CD4-positive, CD25-positive, alpha-beta regulatory T cell (primary cell): ENCODE results near the gene BANP. TPM values are rescaled to one million over a fixed set of nuclear protein-coding genes. Genes with fewer than 3 reads are reported as not detected.
"Not testable (repeated sequence)": the region's sequence is repeated elsewhere in the genome, so short reads cannot be mapped to it uniquely, and the experiment has no call there.

Experiments used
- ATAC-seq, 2 donors: fragments of 150-1000 bp; cut with Tn5 transposase; one replicate each; pipeline ENCODE4 v1.10.0; 2021; ENCODE audit warnings: low read depth in 2 of 2, moderate number of reproducible peaks in 2 of 2, moderate library complexity in 1 of 2
- DNase-seq, 3 donors: peaks; one replicate each; pipeline versions ENCODE4 v3.0.0 to v3.0.0-alpha.2; 2012 to 2022; ENCODE audit warnings: mixed read lengths in 1 of 3
- H3K27ac ChIP-seq: one replicate; pipeline ENCODE4 v1.7.0; 2013; ENCODE audit warnings: mild to moderate bottlenecking, low read length; ENCODE audit not compliant: insufficient read depth, poor library complexity, severe bottlenecking
- H3K27me3 ChIP-seq: one replicate; pipeline ENCODE4 v1.7.0; 2013; ENCODE audit warnings: low read length; ENCODE audit not compliant: control insufficient read depth, insufficient read depth
- H3K36me3 ChIP-seq: one replicate; pipeline ENCODE4 v1.7.0; 2013; ENCODE audit warnings: mild to moderate bottlenecking, low read length, moderate library complexity; ENCODE audit not compliant: control insufficient read depth, insufficient read depth
- H3K4me1 ChIP-seq: 2 replicates; pipeline ENCODE4 v1.7.0; 2013; ENCODE audit warnings: mild to moderate bottlenecking, low read length; ENCODE audit not compliant: insufficient read depth, control insufficient read depth, poor library complexity, severe bottlenecking
- H3K4me3 ChIP-seq: one replicate; pipeline ENCODE4 v1.7.0; 2013; ENCODE audit warnings: low read depth, mild to moderate bottlenecking, low read length, moderate library complexity
- H3K9me3 ChIP-seq, 2 experiments: 1 replicate in 1 of 2; 2 replicates in 1 of 2; pipeline ENCODE4 v1.7.0; 2013; ENCODE audit warnings: low read length in 2 of 2, mild to moderate bottlenecking in 1 of 2, moderate library complexity in 1 of 2; ENCODE audit not compliant: control insufficient read depth in 2 of 2
- H3K27ac Mint-ChIP-seq, 3 donors: one replicate each; pipeline ENCODE4 v1.8.0; 2020 to 2022; ENCODE audit warnings: mild to moderate bottlenecking in 3 of 3, mixed read lengths in 3 of 3, moderate library complexity in 2 of 3
- H3K27me3 Mint-ChIP-seq: one replicate; pipeline ENCODE4 v1.8.0; 2022; ENCODE audit warnings: mild to moderate bottlenecking, mixed read lengths
- H3K36me3 Mint-ChIP-seq: one replicate; pipeline ENCODE4 v1.8.0; 2020; ENCODE audit warnings: mixed read lengths
- H3K4me1 Mint-ChIP-seq, 4 donors: one replicate each; pipeline ENCODE4 v1.8.0; 2020 to 2022; ENCODE audit warnings: mixed read lengths in 4 of 4, mild to moderate bottlenecking in 1 of 4
- H3K4me3 Mint-ChIP-seq, 4 donors: one replicate each; pipeline ENCODE4 v1.8.0; 2020 to 2022; ENCODE audit warnings: mild to moderate bottlenecking in 4 of 4, mixed read lengths in 4 of 4, moderate library complexity in 3 of 4
- H3K9me3 Mint-ChIP-seq, 7 donors: one replicate each; pipeline ENCODE4 v1.8.0; 2020 to 2022; ENCODE audit warnings: mixed read lengths in 7 of 7, mild to moderate bottlenecking in 3 of 7, moderate library complexity in 2 of 7
- polyA plus RNA-seq, 4 donors: library from polyadenylated mRNA; unstranded; fragments of 300-500 nt; fragmentation: Illumina TruSeq; gene quantifications; one replicate each; pipeline ENCODE4 v1.2.3, GENCODE V29; 2021
- total RNA-seq: library from RNA; stranded (reverse); gene quantifications from one replicate; pipeline ENCODE4 v1.2.3, GENCODE V29; 2022

BANP gene
- total and polyA plus RNA-seq, 5 donors from 2014 or later, result 20.4 to 114 (median 26.6) TPM

DNA sequence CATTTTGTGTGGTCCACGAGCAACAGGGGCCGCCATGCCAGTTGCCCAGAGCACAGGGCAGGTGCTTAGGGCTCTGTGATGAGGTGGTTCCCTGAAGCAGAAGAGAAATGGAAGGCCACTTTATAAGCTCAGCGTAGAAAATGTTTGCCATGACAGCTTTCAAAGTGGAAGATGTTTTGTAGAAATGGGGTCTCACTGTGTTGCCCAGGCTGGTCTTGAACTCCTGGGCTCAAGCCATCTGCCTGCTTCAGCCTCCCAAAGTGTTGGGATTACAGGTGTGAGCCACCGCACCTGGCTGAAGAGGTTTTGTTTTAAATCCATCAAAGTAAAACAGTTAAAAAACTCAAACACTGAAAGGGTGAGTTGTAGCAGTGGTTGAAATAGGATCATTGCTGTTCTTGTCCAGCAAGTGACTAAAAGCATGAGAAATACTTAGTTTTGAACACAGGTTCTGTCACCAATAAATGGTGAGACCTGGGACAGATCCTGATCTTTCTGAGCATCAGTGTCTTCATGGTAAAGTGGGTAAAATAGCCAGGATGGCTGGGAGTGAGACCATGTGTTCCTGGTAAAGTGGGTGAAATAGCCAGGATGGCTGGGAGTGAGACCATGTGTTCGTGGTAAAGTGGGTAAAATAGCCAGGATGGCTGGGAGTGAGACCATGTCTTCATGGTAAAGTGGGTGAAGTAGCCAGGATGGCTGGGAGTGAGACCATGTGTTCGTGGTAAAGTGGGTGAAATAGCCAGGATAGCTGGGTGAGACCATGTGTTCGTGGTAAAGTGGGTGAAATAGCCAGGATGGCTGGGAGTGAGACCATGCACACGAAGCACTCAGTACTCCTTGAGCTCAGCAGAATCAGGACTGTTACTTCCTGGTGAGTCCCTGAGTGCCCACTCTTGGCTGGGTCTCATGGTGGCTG, 46.0 kb downstream of the BANP start:
- peak overlapping the region in 1 of 4 donors; percentile 13 for H3K4me3 Mint-ChIP-seq
- H3K9me3 Mint-ChIP-seq, result no peaks in the 10 kb centered on the region
- H3K4me1 ChIP-seq, result no peaks in the 10 kb centered on the region
- H3K27me3 Mint-ChIP-seq, result no peaks in the 10 kb centered on the region
- ATAC-seq, result no peak
- DNase-seq, result no peak
- no peak overlapping the region for H3K27ac ChIP-seq
- no peaks in the 10 kb centered on the region for H3K27me3 ChIP-seq
- no peak overlapping the region for H3K4me3 ChIP-seq
- H3K9me3 ChIP-seq, result no peaks in the 10 kb centered on the region
- peaks cover 7% of the 10 kb centered on the region for H3K36me3 Mint-ChIP-seq
- peaks cover 20% of the 10 kb centered on the region for H3K36me3 ChIP-seq
- peak overlapping the region in 2 of 3 donors; percentile 49 to 89 for H3K27ac Mint-ChIP-seq
- H3K4me1 Mint-ChIP-seq, result peaks cover 3 to 14% (median 9%) of the 10 kb centered on the region in 4 donors

DNA sequence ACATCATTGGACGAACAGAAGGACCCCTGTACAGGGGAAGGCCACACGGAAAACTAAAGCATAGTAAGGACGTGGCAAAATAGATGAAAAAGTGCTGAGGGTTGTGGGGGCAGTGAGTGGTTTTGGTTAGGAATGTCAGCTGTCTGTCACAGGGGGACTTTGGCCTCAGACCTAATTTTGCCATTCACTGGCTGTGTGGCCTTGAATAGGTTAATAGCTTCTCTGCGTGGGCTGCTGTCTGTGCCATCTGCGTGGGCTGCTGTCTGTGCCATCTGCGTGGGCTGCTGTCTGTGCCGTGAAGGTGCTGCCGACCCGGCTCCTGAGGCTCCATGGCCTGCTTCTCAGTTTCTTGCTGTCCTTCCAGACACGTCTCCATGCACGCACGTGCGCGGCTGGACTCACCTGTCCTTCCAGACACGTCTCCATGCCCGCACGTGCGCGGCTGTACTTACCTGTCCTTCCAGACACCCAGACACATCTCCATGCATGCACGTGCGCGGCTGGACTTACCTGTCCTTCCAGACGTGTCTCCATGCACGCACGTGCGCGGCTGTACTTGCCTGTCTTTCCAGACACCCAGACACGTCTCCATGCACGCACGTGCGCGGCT, 47.1 kb downstream of the BANP start:
- not testable (repeated sequence) for H3K9me3 Mint-ChIP-seq, H3K27me3 ChIP-seq, H3K9me3 ChIP-seq, H3K27ac ChIP-seq, ATAC-seq, DNase-seq, H3K4me3 Mint-ChIP-seq, H3K4me3 ChIP-seq, H3K27me3 Mint-ChIP-seq, H3K36me3 Mint-ChIP-seq, H3K27ac Mint-ChIP-seq, H3K4me1 ChIP-seq
- peaks cover 6 to 19% (median 12%) of the 10 kb centered on the region in 4 donors for H3K4me1 Mint-ChIP-seq
- H3K36me3 ChIP-seq, result peaks cover 21% of the 10 kb centered on the region

DNA sequence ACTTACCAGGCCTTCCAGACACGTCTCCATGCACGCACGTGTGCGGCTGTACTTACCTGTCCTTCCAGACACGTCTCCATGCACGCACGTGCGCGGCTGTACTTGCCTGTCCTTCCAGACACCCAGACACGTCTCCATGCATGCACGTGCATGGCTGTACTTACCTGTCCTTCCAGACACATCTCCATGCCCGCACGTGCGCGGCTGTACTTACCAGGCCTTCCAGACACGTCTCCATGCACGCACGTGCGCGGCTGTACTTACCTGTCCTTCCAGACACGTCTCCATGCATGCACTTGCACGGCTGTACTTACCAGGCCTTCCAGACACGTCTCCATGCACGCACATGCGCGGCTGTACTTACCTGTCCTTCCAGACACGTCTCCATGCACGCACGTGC, 47.8 kb downstream of the BANP start:
- not testable (repeated sequence) for ATAC-seq, H3K27ac ChIP-seq, H3K4me3 Mint-ChIP-seq, DNase-seq, H3K4me3 ChIP-seq, H3K27ac Mint-ChIP-seq, H3K4me1 ChIP-seq, H3K9me3 ChIP-seq, H3K27me3 ChIP-seq, H3K27me3 Mint-ChIP-seq, H3K9me3 Mint-ChIP-seq
- peaks cover 11% of the 10 kb centered on the region for H3K36me3 Mint-ChIP-seq
- peaks cover 24% of the 10 kb centered on the region for H3K36me3 ChIP-seq
- H3K4me1 Mint-ChIP-seq, result peaks cover 6 to 19% (median 11%) of the 10 kb centered on the region in 4 donors

DNA sequence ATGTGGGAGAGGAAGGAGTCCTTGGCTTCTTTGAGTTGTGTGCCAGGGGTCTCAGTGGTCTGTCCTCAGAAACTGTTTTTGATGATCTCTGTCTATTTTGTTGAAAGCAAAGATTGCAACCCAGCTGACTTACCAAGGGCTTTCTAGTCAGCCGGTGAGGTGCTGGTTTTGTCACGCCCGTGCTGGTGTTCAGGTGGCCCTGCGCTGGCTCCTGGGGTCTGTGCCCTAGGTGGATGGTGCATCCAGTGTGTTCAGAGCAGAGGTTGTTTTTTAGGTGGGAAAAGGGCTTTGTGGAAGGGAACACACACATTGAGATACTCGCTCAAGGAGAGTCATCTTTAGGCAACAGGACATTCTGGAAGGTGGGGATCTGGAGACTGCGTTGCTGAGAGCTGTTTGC, 51.0 kb downstream of the BANP start:
- Mint-ChIP-seq H3K27ac (peak overlapping the region in 1 of 3 donors; percentile 60), H3K36me3 (peaks cover 21% of the 10 kb centered on the region)
- no peak for DNase-seq

DNA sequence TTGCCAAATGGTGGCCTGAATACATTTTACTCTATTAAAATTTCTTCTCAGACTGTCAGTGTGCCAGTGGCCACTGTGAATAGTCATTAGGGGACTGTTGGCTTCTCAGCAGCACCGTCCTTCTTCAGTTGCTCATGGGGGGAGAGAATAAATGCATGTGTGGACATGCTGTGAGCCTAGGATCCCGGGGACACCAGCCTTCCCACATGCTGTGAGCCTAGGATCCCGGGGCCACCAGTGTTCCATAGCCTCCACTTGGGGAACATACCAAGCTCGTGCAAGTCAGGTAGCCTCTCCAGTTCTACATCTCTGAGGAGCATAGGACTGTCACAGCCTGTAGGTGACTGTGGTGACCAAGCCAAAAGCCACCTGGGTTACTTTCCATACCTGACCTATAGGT, 51.5 kb downstream of the BANP start:
- H3K4me3 Mint-ChIP-seq, result no peak overlapping the region
- Histone ChIP-seq H3K27me3 (no peaks in the 10 kb centered on the region), H3K36me3 (peaks cover 44% of the 10 kb centered on the region), H3K9me3 (no peaks in the 10 kb centered on the region), H3K4me3 (no peak overlapping the region), H3K4me1 (no peaks in the 10 kb centered on the region), H3K27ac (no peak overlapping the region)
- H3K4me1 Mint-ChIP-seq, result peaks cover 6 to 10% (median 8%) of the 10 kb centered on the region in 4 donors
- DNase-seq, result no peak
- H3K9me3 Mint-ChIP-seq, result no peaks in the 10 kb centered on the region
- H3K36me3 Mint-ChIP-seq, result peaks cover 22% of the 10 kb centered on the region
- H3K27ac Mint-ChIP-seq, result peak overlapping the region; percentile 11 to 60 (median 14)
- ATAC-seq, result no peak
- no peaks in the 10 kb centered on the region for H3K27me3 Mint-ChIP-seq

More for the DNA sequence above, 51.0 kb downstream of the BANP start:
- Mint-ChIP-seq H3K9me3 (no peaks in the 10 kb centered on the region), H3K27me3 (no peaks in the 10 kb centered on the region), H3K4me1 (peaks cover 6 to 13% (median 10%) of the 10 kb centered on the region in 4 donors), H3K4me3 (no peak overlapping the region)
- peaks cover 39% of the 10 kb centered on the region for H3K36me3 ChIP-seq
- H3K27ac ChIP-seq, result no peak overlapping the region
- H3K4me1 ChIP-seq, result no peaks in the 10 kb centered on the region
- H3K9me3 ChIP-seq, result no peaks in the 10 kb centered on the region
- ATAC-seq, result no peak
- H3K4me3 ChIP-seq, result no peak overlapping the region
- no peaks in the 10 kb centered on the region for H3K27me3 ChIP-seq

DNA sequence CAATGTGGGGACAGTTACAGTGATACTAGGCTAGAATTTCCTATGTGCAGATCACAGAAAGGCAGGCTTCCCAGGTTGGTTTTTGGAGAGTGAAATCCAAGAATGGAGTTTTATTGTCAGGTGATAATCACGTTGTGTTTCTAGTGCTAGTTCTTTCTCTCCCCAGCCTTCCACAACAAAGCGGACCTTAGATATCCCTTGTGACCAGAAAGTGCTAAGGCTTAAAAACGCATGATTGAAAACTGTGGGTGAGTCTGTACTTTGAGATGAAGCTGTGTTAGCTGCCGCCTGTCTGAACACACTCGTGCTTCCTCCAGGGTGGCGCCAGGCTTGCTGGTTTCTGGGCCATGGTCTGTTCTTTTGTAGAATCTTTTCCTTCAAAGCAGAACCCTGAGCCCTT, 52.1 kb downstream of the BANP start:
- peaks cover 47% of the 10 kb centered on the region for H3K36me3 ChIP-seq

DNA sequence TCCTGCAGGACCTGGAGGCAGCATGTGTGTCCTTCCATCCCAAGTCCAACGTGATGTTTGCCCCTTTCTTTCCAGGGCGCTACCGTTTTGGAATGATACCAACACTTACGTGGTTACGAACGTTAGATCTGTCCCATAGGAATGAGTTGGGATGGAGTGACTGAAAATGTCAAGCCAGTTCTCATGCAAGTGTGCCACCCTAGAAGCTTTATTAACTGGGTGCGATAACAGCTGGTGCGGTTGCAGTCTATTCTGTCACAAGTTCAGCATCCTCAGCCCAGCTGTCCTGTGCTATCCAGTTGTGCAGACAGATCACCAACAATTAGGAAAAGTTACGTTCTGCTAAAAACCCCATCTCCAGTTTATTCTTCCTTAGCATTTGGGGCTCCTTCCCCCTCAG, 52.5 kb downstream of the BANP start:
- no peak for ATAC-seq
- H3K27ac Mint-ChIP-seq, result peak overlapping the region in 1 of 3 donors; percentile 68
- Histone ChIP-seq H3K9me3 (no peaks in the 10 kb centered on the region), H3K27me3 (no peaks in the 10 kb centered on the region), H3K4me1 (no peaks in the 10 kb centered on the region), H3K36me3 (peaks cover 50% of the 10 kb centered on the region), H3K4me3 (no peak overlapping the region), H3K27ac (no peak overlapping the region)
- H3K4me3 Mint-ChIP-seq, result no peak overlapping the region
- H3K4me1 Mint-ChIP-seq, result peaks cover 6 to 10% (median 9%) of the 10 kb centered on the region in 4 donors
- peaks cover 28% of the 10 kb centered on the region for H3K36me3 Mint-ChIP-seq
- no peak for DNase-seq
- no peaks in the 10 kb centered on the region for H3K9me3 Mint-ChIP-seq
- no peaks in the 10 kb centered on the region for H3K27me3 Mint-ChIP-seq

More for the DNA sequence above, 52.1 kb downstream of the BANP start:
- H3K36me3 Mint-ChIP-seq, result peaks cover 24% of the 10 kb centered on the region
- H3K27ac Mint-ChIP-seq, result no peak overlapping the region
- H3K9me3 ChIP-seq, result no peaks in the 10 kb centered on the region
- H3K9me3 Mint-ChIP-seq, result no peaks in the 10 kb centered on the region
- DNase-seq (no peak), ATAC-seq (no peak)
- H3K27me3 Mint-ChIP-seq, result no peaks in the 10 kb centered on the region
- no peak overlapping the region for H3K4me3 ChIP-seq
- H3K27ac ChIP-seq, result no peak overlapping the region
- H3K4me1 Mint-ChIP-seq, result peaks cover 6 to 10% (median 8%) of the 10 kb centered on the region in 4 donors
- no peaks in the 10 kb centered on the region for H3K27me3 ChIP-seq
- H3K4me3 Mint-ChIP-seq, result no peak overlapping the region
- H3K4me1 ChIP-seq, result no peaks in the 10 kb centered on the region
